Prostate gland (tissue), 2 donors: Measurements from ENCODE around the gene TRIP11. TPM values are rescaled to one million over a fixed set of nuclear protein-coding genes. Genes with fewer than 3 reads are reported as not detected.

Source experiments
- DNase-seq: peaks from one replicate; pipeline ENCODE4 v3.0.0-alpha.2; 2019; ENCODE audit warnings: low spot score
- H3K27ac ChIP-seq, 2 donors: fragments of 200-600 bp; sonication (generic); 2 replicates each; pipeline ENCODE4 v1.5.1; 2017 to 2019
- H3K27me3 ChIP-seq: fragments of 200-600 bp; sonication (generic); replicated peaks from 2 replicates; pipeline ENCODE4 v1.5.1; 2019; ENCODE audit not compliant: insufficient read depth
- H3K36me3 ChIP-seq, 2 donors: fragments of 200-600 bp; sonication (generic); 1 replicate in 1 of 2; 2 replicates in 1 of 2; pipeline versions ENCODE4 v1.5.1 to v1.8.1; 2017 to 2019
- H3K4me1 ChIP-seq: fragments of 200-600 bp; sonication (generic); replicated peaks from 2 replicates; pipeline ENCODE4 v1.5.1; 2019
- H3K4me3 ChIP-seq, 2 donors: fragments of 200-600 bp; sonication (generic); 2 replicates each; pipeline ENCODE4 v1.5.1; 2017 to 2019
- H3K9me3 ChIP-seq: fragments of 200-600 bp; sonication (generic); 2 replicates; pipeline ENCODE4 v1.5.1; 2017
- POLR2A ChIP-seq: fragments of 450-650 bp; IDR thresholded peaks from one replicate; pipeline ENCODE4 v1.6.1; 2016; ENCODE audit warnings: antibody characterized with exemption, mild to moderate bottlenecking
- POLR2AphosphoS5 ChIP-seq: sonication (generic); formaldehyde crosslinking; IDR thresholded peaks from one replicate; pipeline ENCODE4 v1.6.1; 2017; ENCODE audit warnings: antibody characterized with exemption
- WGBS: methylation state at CpG from one replicate; pipeline ENCODE4 v1.1.5; 2018; 5-methylcytosine and 5-hydroxymethylcytosine counted together
- intact Hi-C: fragments of 100-400 bp; cut with DNase I; formaldehyde crosslinking; loops from one replicate; pipeline ENCODE4 v1.14.2; 2022
- total RNA-seq, 2 donors: library from RNA; depleted of rRNA; stranded (reverse); fragments of >200 nt; gene quantifications; one replicate each; pipeline ENCODE4 v1.1.0, GENCODE V29; 2016
- TF ChIP-seq, protein P1 (sequence below), 4 experiments: fragments of 200-600 bp in 2 of 4; fragments of 450-650 bp in 2 of 4; sonication (generic) in 2 of 4; IDR thresholded peaks; 1 replicate in 3 of 4; 2 replicates in 1 of 4; pipeline ENCODE4 v1.5.1; 2016 to 2019; ENCODE audit warnings: antibody characterized with exemption in 4 of 4, mild to moderate bottlenecking in 2 of 4, moderate library complexity in 2 of 4

TRIP11 gene
- total RNA-seq, 2 donors from 2014 or later, result 27.1 to 42.4 TPM

DNA sequence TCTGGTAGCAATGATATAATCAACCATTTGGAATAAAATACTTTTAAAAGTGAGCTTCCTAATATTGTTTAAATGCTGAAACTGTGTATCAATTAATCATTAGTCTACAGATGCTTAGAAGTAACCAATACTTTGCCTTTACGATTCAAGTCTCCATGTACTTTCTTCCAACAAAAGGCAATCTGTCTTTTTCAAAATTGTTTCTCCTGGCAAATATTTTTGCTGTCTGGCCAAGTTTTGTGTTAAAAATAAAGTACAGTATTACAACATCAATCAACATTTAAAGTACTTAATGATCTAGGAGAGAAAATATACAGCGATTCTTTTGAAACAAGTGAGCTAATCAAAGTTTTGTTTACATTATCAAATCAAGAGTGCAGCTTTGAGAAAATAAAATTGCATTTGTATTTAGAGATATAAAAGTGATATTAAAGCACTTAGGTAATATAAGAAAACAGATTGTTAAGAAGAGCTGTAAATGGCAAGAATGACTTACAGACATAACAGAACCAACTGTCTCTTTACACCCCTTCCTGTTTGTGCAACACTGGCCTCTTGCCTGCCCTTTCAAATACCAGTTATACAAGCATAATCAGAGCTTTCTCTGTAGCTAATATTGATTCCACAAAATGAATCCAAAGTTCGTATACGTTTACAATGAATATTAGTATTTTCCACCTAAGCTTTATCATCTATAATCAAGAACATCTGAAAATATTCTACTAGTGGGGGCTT is 54.2 kb downstream of the TRIP11 start:
- TF ChIP-seq POLR2AphosphoS5 (no peak), POLR2A (no peak)
- TF ChIP-seq, protein P1, sequence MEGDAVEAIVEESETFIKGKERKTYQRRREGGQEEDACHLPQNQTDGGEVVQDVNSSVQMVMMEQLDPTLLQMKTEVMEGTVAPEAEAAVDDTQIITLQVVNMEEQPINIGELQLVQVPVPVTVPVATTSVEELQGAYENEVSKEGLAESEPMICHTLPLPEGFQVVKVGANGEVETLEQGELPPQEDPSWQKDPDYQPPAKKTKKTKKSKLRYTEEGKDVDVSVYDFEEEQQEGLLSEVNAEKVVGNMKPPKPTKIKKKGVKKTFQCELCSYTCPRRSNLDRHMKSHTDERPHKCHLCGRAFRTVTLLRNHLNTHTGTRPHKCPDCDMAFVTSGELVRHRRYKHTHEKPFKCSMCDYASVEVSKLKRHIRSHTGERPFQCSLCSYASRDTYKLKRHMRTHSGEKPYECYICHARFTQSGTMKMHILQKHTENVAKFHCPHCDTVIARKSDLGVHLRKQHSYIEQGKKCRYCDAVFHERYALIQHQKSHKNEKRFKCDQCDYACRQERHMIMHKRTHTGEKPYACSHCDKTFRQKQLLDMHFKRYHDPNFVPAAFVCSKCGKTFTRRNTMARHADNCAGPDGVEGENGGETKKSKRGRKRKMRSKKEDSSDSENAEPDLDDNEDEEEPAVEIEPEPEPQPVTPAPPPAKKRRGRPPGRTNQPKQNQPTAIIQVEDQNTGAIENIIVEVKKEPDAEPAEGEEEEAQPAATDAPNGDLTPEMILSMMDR (IDR thresholded peaks at IDR 0.05), result no peak
- no peak for DNase-seq
- H3K36me3 ChIP-seq, result no peaks in the 10 kb centered on the region
- H3K4me3 ChIP-seq, result no peak overlapping the region
- no peaks in the 10 kb centered on the region for H3K4me1 ChIP-seq
- no peaks in the 10 kb centered on the region for H3K9me3 ChIP-seq
- H3K27ac ChIP-seq, result no peak overlapping the region
- H3K27me3 ChIP-seq, result no peaks in the 10 kb centered on the region
- 36% methylated on average over 4 of the region's 4 CpGs for WGBS
- intact Hi-C loops, result no loop called here

DNA sequence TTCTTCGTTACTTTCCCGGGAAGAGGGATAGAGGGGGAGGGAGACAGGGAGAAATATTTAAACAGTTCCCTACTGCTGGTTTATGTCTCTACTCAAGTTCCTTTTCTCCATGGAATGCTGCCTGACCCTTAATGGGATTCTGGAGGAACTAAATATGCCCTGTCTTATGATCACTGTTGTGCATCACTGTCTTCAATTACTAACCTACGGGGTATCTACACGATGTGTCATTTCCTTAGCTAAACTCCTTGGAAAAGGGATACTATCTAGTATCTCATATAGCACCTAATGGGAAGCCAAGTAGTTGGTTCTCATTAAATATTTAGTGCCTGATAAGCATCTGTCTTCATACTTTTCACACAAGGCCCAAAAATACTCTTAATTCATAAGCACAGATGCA is 54.9 kb downstream of the TRIP11 start:
- no peak overlapping the region for H3K27ac ChIP-seq
- TF ChIP-seq POLR2A (no peak), POLR2AphosphoS5 (no peak)
- TF ChIP-seq, protein P1 (IDR thresholded peaks at IDR 0.05), result no peak
- no peaks in the 10 kb centered on the region for H3K36me3 ChIP-seq
- H3K9me3 ChIP-seq, result no peaks in the 10 kb centered on the region
- no peaks in the 10 kb centered on the region for H3K27me3 ChIP-seq
- intact Hi-C loops, result no loop called here
- DNase-seq, result no peak
- WGBS, result 70% methylated on average over 4 of the region's 4 CpGs
- H3K4me3 ChIP-seq, result no peak overlapping the region
- H3K4me1 ChIP-seq, result no peaks in the 10 kb centered on the region

DNA sequence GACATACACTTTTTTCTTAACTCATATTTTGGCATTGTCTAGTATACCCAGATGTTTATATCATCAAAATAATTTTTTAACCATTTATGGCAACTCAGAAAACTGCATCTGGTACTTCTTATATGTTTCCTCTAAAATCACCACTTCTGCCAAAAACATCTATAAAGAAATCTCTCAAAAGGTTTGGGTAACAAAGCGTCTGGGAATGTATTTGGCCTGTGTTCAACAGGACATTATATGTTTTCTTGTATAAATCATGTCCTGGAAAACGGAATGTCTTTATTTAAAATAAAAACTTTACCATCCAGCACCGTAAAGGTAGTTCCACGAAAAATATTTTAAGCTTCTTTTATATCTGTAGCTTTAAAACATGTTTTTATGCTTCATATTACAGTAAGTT is 56.3 kb downstream of the TRIP11 start:
- intact Hi-C loops, result no loop called here
- H3K4me1 ChIP-seq, result no peaks in the 10 kb centered on the region
- WGBS, result 55% methylated on average over 4 of the region's 4 CpGs
- TF ChIP-seq POLR2AphosphoS5 (no peak), POLR2A (no peak)
- TF ChIP-seq, protein P1 (IDR thresholded peaks at IDR 0.05), result no peak
- H3K36me3 ChIP-seq, result no peaks in the 10 kb centered on the region
- no peaks in the 10 kb centered on the region for H3K9me3 ChIP-seq
- H3K4me3 ChIP-seq, result no peak overlapping the region
- H3K27me3 ChIP-seq, result no peaks in the 10 kb centered on the region
- H3K27ac ChIP-seq, result no peak overlapping the region
- no peak for DNase-seq

DNA sequence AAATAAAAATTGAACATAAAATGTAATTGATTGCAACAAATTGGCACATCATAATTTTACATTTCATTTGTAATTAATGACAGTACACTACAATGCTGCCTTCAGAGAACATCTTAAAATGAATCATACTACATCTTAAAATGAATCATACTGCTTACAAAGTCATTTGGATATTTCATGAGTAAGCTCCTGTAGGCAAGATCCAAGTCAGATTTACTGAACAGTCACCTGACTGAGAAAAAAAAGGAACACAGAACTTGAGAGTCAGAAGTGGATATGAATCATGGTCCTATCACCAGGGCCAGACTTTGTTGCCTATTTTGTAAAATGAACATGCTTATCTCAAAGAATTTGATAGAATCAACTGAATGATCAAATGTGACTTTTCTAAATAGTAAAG is 59.7 kb downstream of the TRIP11 start:
- Histone ChIP-seq H3K4me3 (no peak overlapping the region), H3K9me3 (no peaks in the 10 kb centered on the region), H3K4me1 (no peaks in the 10 kb centered on the region), H3K27ac (no peak overlapping the region), H3K36me3 (no peaks in the 10 kb centered on the region), H3K27me3 (no peaks in the 10 kb centered on the region)
- TF ChIP-seq POLR2AphosphoS5, result peak; percentile 47
- no peak for TF ChIP-seq POLR2A
- intact Hi-C loops, result no loop called here
- DNase-seq, result no peak

DNA sequence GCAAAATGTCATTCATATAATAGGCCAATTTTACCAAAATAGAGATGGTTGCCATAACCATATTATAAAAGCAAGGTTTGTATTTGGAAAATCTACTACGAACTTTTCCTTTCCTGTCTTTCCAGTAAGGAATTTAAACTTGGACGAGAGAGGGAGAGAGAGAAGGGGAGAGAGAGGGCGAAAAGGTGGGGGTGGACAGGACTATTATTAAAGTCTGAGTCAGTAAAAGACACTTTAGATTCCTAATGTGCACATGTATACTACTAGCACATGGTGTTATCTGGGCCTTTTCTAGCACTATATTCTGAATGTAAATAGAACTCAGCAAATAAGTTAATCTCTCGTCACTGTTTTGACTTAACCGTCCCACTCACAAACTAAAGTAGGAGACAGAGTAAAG is 62.0 kb downstream of the TRIP11 start:
- WGBS, result 78% methylated on average over 5 of the region's 5 CpGs
- Histone ChIP-seq H3K4me3 (no peak overlapping the region), H3K27me3 (no peaks in the 10 kb centered on the region), H3K36me3 (no peaks in the 10 kb centered on the region), H3K9me3 (no peaks in the 10 kb centered on the region), H3K27ac (no peak overlapping the region), H3K4me1 (no peaks in the 10 kb centered on the region)
- no peak for DNase-seq
- TF ChIP-seq POLR2A (no peak), POLR2AphosphoS5 (no peak)
- TF ChIP-seq, protein P1 (IDR thresholded peaks at IDR 0.05), result no peak
- intact Hi-C loops, result no loop called here
